COLO668 (cell line): ENCODE measurements around the gene ANKRD65.
"Not testable (repeated sequence)": the region's sequence is repeated elsewhere in the genome, so short reads cannot be mapped to it uniquely, and the experiment has no call there.

Source experiments
- DNase-seq: peaks from one replicate; lab custom pipeline; 2025; ENCODE audit not compliant: unreplicated experiment; lab: John Stamatoyannopoulos, UW

ANKRD65 gene

GRCh38 chr1:1373815-1374588 is 47.1 kb downstream of the ANKRD65 start:
- no peak for DNase-seq

- DNase-seq, result no peak
Observed at GRCh38 chr1:1373051-1373814, 47.8 kb downstream of the ANKRD65 start.

GRCh38 chr1:1371746-1372711 is 49.0 kb downstream of the ANKRD65 start:
- DNase-seq, result peak; percentile 96

GRCh38 chr1:1371364-1371745 is 49.7 kb downstream of the ANKRD65 start:
- DNase-seq, result no peak

GRCh38 chr1:1370771-1371300 is 50.2 kb downstream of the ANKRD65 start:
- no peak for DNase-seq

- DNase-seq, result not testable (repeated sequence)
Observed at GRCh38 chr1:1370094-1370493, 51.0 kb downstream of the ANKRD65 start.
